Measurements from ENCODE around the gene ZNF622. TPM values are rescaled to one million over a fixed set of nuclear protein-coding genes. Genes with fewer than 3 reads are reported as not detected.

ZNF622 gene
- total and polyA plus RNA-seq, 8 donors: 19.3 to 52.1 (median 26.5) TPM

GRCh38 chr5:16461782-16462181 is 3.8 kb downstream of the ZNF622 start:
- 34 to 41% methylated on average over 1 of the region's 1 CpG for WGBS, 2 donors
- Histone ChIP-seq H3K36me3 (peaks cover 6 to 41% (median 10%) of the 10 kb centered on the region in 3 donors), H3K9me3 (no peaks in the 10 kb centered on the region), H3K27me3 (no peaks in the 10 kb centered on the region), H3K4me3 (peak overlapping the region in 1 of 4 donors; percentile 2), H3K4me1 (peaks cover 35 to 56% (median 41%) of the 10 kb centered on the region in 3 donors), H3K27ac (no peak overlapping the region)
- FAIRE-seq (no peak), ATAC-seq (no peak), DNase-seq (no peak)
- intact Hi-C loops (cut with DNase I): no loop called here
- no peak for TF ChIP-seq CTCF (IDR thresholded peaks at IDR 0.05)

- Histone ChIP-seq H3K9me3 (no peaks in the 10 kb centered on the region), H3K4me3 (peak overlapping the region in 1 of 4 donors; percentile 2), H3K36me3 (peaks cover 6 to 41% (median 10%) of the 10 kb centered on the region in 3 donors), H3K27me3 (no peaks in the 10 kb centered on the region), H3K4me1 (peaks cover 35 to 57% (median 41%) of the 10 kb centered on the region in 3 donors), H3K27ac (no peak overlapping the region)
- WGBS, 2 donors: 45 to 58% methylated on average over 1 of the region's 1 CpG
- TF ChIP-seq CTCF (IDR thresholded peaks at IDR 0.05): no peak
- DNase-seq: no peak
- no peak for FAIRE-seq
- intact Hi-C loops (cut with DNase I): no loop called here
- no peak for ATAC-seq
These were observed 4.6 kb downstream of the ZNF622 start for GRCh38 chr5:16461026-16461425.

- peaks cover 41 to 70% (median 45%) of the 10 kb centered on the region in 3 donors for H3K4me1 ChIP-seq
- no peak for TF ChIP-seq CTCF (IDR thresholded peaks at IDR 0.05)
- intact Hi-C loops (cut with DNase I): loop anchor here in 1 of 3 donors (5.0 kb wide), 1 partner anchor 292 kb away; no protein-coding TSS in a partner anchor
These were observed 6.1 kb downstream of the ZNF622 start for GRCh38 chr5:16459451-16459850.

DNA sequence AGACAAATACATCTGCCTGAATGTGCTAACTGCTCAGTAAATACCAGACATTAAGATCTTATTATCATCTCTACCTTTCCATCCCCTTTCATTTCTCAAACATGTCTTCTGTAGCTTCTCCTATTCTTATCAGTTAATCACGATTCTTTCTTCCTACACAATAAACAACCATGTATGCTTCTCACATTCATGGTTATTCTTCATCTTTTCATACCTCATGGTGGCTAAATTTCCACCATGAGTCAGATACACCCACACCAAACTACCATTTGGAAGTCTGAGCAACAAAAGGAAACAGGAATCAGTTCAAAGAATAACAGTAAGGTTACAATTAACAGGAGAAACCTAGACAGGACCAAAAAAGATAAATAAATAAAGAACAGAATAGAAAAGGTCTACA is 7.7 kb downstream of the ZNF622 start:
- intact Hi-C loops (cut with DNase I): loop anchor here in 1 of 3 donors (5.0 kb wide), 1 partner anchor 291 kb away; no protein-coding TSS in a partner anchor
- no peaks in the 10 kb centered on the region for H3K9me3 ChIP-seq
- no peak for TF ChIP-seq CTCF (IDR thresholded peaks at IDR 0.05)
- no peak for ATAC-seq
- FAIRE-seq: no peak
- H3K27me3 ChIP-seq: no peaks in the 10 kb centered on the region
- peaks cover 6 to 39% (median 12%) of the 10 kb centered on the region in 3 donors for H3K36me3 ChIP-seq
- no peak overlapping the region for H3K27ac ChIP-seq
- WGBS, 2 donors: 22 to 31% methylated on average over 1 of the region's 1 CpG
- H3K4me1 ChIP-seq: peaks cover 31 to 57% (median 41%) of the 10 kb centered on the region in 3 donors
- DNase-seq: no peak
- no peak overlapping the region for H3K4me3 ChIP-seq

More at GRCh38 chr5:16459451-16459850, 6.1 kb downstream of the ZNF622 start:
- Histone ChIP-seq H3K27ac (no peak overlapping the region), H3K4me3 (no peak overlapping the region), H3K27me3 (no peaks in the 10 kb centered on the region), H3K9me3 (no peaks in the 10 kb centered on the region), H3K36me3 (peaks cover 6 to 44% (median 12%) of the 10 kb centered on the region in 3 donors)
- FAIRE-seq (no peak), DNase-seq (no peak), ATAC-seq (no peak)

DNA sequence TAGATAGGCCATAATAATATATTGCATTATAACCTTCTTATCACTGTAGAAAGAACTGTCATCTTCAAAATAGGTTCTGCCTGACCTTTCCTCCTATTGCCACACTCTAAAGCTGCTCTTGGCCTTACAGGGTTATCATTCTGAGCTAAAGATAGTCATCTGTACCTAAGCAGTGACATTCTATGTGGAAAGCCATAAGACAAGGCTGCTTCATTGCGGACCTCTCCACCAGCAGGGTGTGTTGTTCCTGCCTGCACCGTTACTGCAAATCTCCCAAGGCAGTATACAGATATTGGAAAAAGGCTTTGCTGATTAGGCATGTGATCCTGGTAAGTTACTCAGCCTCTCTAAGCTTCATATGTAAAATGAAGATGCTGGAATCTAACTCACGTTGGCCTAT is 8.1 kb downstream of the ZNF622 start:
- H3K4me3 ChIP-seq: no peak overlapping the region
- WGBS, 2 donors: 33% methylated on average over 3 of the region's 3 CpGs
- H3K4me1 ChIP-seq: peaks cover 28 to 56% (median 41%) of the 10 kb centered on the region in 3 donors
- H3K9me3 ChIP-seq: no peaks in the 10 kb centered on the region
- no peak for TF ChIP-seq CTCF (IDR thresholded peaks at IDR 0.05)
- no peaks in the 10 kb centered on the region for H3K27me3 ChIP-seq
- intact Hi-C loops (cut with DNase I): loop anchor here in 1 of 3 donors (5.0 kb wide), 1 partner anchor 290 kb away; no protein-coding TSS in a partner anchor
- DNase-seq (no peak), FAIRE-seq (no peak), ATAC-seq (peak in 3 of 4 donors; percentile 12 to 34 (median 24))
- peaks cover 6 to 39% (median 10%) of the 10 kb centered on the region in 3 donors for H3K36me3 ChIP-seq
- no peak overlapping the region for H3K27ac ChIP-seq
